A673 (cell line): ENCODE results near the gene HEXIM1. TPM values are rescaled to one million over a fixed set of nuclear protein-coding genes. Genes with fewer than 3 reads are reported as not detected.

Experiments used
- BruUV-seq: library from RNA; stranded (reverse); fragments of 400-500 nt; replicated peaks from 2 replicates; lab custom pipeline; 2021; lab: Mats Ljungman, UMichigan
- CTCF ChIA-PET: fragments of 300-600 bp; sonication (Branson Sonifier 250); formaldehyde crosslinking; loops from one replicate; lab custom pipeline; 2022; ENCODE audit warnings: antibody characterized with exemption; lab: Charles Lee
- POLR2A ChIA-PET: fragments of 300-600 bp; sonication (Branson Sonifier 250); formaldehyde crosslinking; loops from one replicate; lab custom pipeline; 2022; ENCODE audit warnings: antibody characterized with exemption; ENCODE audit not compliant: low non-redundant PET; lab: Charles Lee
- DNase-seq: peaks from one replicate; pipeline ENCODE4 v3.0.0-alpha.2; 2015; ENCODE audit warnings: low spot score
- H3K27ac ChIP-seq: fragments of 200-600 bp; sonication (generic); 2 replicates; pipeline ENCODE4 v1.5.1; 2016; ENCODE audit warnings: mixed run types, low read depth, mild to moderate bottlenecking, mixed read lengths, antibody characterized with exemption, low read length; ENCODE audit not compliant: poor library complexity, severe bottlenecking
- H3K27me3 ChIP-seq: fragments of 200-600 bp; sonication (generic); replicated peaks from 2 replicates; pipeline ENCODE4 v1.6.1; 2017; ENCODE audit warnings: mixed run types, low read depth, mild to moderate bottlenecking, mixed read lengths, antibody characterized with exemption, low read length; ENCODE audit not compliant: insufficient read depth, poor library complexity
- H3K36me3 ChIP-seq: fragments of 200-600 bp; sonication (generic); 2 replicates; pipeline ENCODE4 v1.6.1; 2016; ENCODE audit warnings: mixed run types, mild to moderate bottlenecking, mixed read lengths, antibody characterized with exemption, low read length; ENCODE audit not compliant: insufficient read depth, poor library complexity, severe bottlenecking
- H3K4me1 ChIP-seq: fragments of 200-600 bp; sonication (generic); 2 replicates; pipeline ENCODE4 v1.6.1; 2017; ENCODE audit warnings: mixed run types, mild to moderate bottlenecking, mixed read lengths, antibody characterized with exemption, low read length; ENCODE audit not compliant: insufficient read depth, poor library complexity, severe bottlenecking
- H3K4me3 ChIP-seq: fragments of 200-600 bp; sonication (generic); 2 replicates; pipeline ENCODE4 v1.5.1; 2016; ENCODE audit warnings: low read depth, mixed run types, mild to moderate bottlenecking, mixed read lengths, low read length; ENCODE audit not compliant: poor library complexity, severe bottlenecking
- H3K9me3 ChIP-seq: fragments of 200-600 bp; sonication (generic); 2 replicates; pipeline ENCODE4 v1.6.1; 2016; ENCODE audit warnings: mixed run types, low read depth, mild to moderate bottlenecking, mixed read lengths, antibody characterized with exemption, low read length; ENCODE audit not compliant: poor library complexity, severe bottlenecking
- CTCF ChIP-seq: fragments of 300-800, 200-600 bp; sonication (generic); conservative IDR thresholded peaks from 2 replicates; pipeline ENCODE4 v1.5.1; 2017; ENCODE audit warnings: low read depth, mild to moderate bottlenecking, antibody characterized with exemption, low read length, moderate library complexity, mixed read lengths
- EZH2 ChIP-seq: fragments of 200-600 bp; sonication (generic); IDR thresholded peaks from 2 replicates; pipeline ENCODE4 v1.6.1; 2017; ENCODE audit warnings: borderline replicate concordance, low read depth, mild to moderate bottlenecking, mixed read lengths, antibody characterized with exemption, low read length; ENCODE audit not compliant: poor library complexity, severe bottlenecking
- intact Hi-C: fragments of 100-400 bp; cut with micrococcal nuclease; formaldehyde crosslinking; loops from one replicate; pipeline ENCODE4 v1.10.0; 2022; ENCODE audit not compliant: unreplicated experiment
- total RNA-seq: library from RNA; stranded (reverse); gene quantifications from 2 replicates; pipeline ENCODE4 v1.2.3, GENCODE V29; 2021

HEXIM1 gene
- total RNA-seq, 1 experiment from 2014 or later, result 21.2 TPM

GRCh38 chr17:45127548-45128300 is 20.6 kb upstream of the HEXIM1 start:
- no peak overlapping the region for H3K4me3 ChIP-seq
- no peaks in the 10 kb centered on the region for H3K27me3 ChIP-seq
- no peak for TF ChIP-seq EZH2
- TF ChIP-seq CTCF, result no peak
- no peaks in the 10 kb centered on the region for H3K4me1 ChIP-seq
- no peaks in the 10 kb centered on the region for H3K36me3 ChIP-seq
- ChIA-PET POLR2A (no interaction called here), CTCF (no interaction called here)
- no peaks in the 10 kb centered on the region for H3K9me3 ChIP-seq
- no peak overlapping the region for H3K27ac ChIP-seq
- no peak for DNase-seq
- intact Hi-C loops, result no loop called here
- no TSS peak for BruUV-seq

- Histone ChIP-seq H3K4me3 (no peak overlapping the region), H3K27ac (no peak overlapping the region), H3K36me3 (no peaks in the 10 kb centered on the region), H3K4me1 (no peaks in the 10 kb centered on the region), H3K27me3 (no peaks in the 10 kb centered on the region), H3K9me3 (no peaks in the 10 kb centered on the region)
- ChIA-PET POLR2A (no interaction called here), CTCF (no interaction called here)
- BruUV-seq, result no TSS peak
- intact Hi-C loops, result no loop called here
- TF ChIP-seq CTCF (no peak), EZH2 (no peak)
- no peak for DNase-seq
Measured at GRCh38 chr17:45128331-45128730, 19.9 kb upstream of the HEXIM1 start.

- POLR2A ChIA-PET, result no interaction called here
- CTCF ChIA-PET, result no interaction called here
- Histone ChIP-seq H3K27ac (no peak overlapping the region), H3K4me3 (no peak overlapping the region), H3K9me3 (no peaks in the 10 kb centered on the region), H3K27me3 (no peaks in the 10 kb centered on the region), H3K36me3 (no peaks in the 10 kb centered on the region), H3K4me1 (no peaks in the 10 kb centered on the region)
- no peak for DNase-seq
- BruUV-seq, result no TSS peak
- intact Hi-C loops, result no loop called here
- no peak for TF ChIP-seq EZH2
- TF ChIP-seq CTCF, result no peak
Measured at GRCh38 chr17:45128989-45129388, 19.3 kb upstream of the HEXIM1 start.
